NCI-H526 treated with DMSO at 0.1 percent for 48 hours (cell line): Measurements from ENCODE around the gene SLU7.

Experiments
- DNase-seq: peaks from one replicate; lab custom pipeline; 2025; lab: John Stamatoyannopoulos, UW

The SLU7 gene

DNA sequence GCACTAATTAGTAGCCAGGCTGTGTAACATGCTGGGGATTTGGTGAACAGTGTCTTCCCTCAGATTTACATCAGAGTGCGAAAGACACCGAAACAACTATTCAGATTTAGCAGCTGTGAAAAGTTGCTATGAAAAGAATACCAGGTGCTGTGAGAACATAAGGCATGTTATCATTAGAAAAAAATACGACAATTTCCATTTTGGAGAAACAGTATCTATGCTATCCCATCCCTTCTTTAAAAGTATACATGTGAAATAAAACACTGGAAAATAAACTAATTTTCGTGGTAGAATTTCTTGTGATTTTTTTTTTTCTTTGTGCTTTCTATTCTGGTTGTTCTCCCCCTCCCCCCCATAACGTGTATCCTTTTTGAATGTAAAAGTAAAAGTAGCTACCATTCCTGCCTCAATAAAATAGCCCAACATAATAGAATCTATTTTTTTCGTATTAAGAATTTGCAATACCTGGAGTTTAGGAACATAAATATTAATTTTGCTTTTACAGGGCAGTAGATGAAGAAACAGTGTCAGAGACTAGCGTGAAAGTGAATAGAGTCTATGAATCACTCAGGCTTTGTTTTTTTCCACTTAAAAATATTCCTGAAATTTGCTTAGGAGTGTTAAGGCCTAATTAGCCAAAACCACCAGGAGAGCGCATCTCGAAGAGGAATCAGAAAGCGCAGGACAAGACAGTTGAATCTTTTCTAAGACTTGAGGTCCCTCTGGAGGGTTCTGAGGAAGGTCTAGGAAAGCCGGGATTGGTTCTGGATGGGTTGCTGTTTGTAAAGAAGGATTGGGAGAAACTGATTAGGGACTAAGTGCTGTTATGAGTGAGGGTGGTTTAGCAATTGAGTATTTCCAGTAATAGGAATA, 813 bp upstream of the SLU7 start:
- DNase-seq = no peak

DNA sequence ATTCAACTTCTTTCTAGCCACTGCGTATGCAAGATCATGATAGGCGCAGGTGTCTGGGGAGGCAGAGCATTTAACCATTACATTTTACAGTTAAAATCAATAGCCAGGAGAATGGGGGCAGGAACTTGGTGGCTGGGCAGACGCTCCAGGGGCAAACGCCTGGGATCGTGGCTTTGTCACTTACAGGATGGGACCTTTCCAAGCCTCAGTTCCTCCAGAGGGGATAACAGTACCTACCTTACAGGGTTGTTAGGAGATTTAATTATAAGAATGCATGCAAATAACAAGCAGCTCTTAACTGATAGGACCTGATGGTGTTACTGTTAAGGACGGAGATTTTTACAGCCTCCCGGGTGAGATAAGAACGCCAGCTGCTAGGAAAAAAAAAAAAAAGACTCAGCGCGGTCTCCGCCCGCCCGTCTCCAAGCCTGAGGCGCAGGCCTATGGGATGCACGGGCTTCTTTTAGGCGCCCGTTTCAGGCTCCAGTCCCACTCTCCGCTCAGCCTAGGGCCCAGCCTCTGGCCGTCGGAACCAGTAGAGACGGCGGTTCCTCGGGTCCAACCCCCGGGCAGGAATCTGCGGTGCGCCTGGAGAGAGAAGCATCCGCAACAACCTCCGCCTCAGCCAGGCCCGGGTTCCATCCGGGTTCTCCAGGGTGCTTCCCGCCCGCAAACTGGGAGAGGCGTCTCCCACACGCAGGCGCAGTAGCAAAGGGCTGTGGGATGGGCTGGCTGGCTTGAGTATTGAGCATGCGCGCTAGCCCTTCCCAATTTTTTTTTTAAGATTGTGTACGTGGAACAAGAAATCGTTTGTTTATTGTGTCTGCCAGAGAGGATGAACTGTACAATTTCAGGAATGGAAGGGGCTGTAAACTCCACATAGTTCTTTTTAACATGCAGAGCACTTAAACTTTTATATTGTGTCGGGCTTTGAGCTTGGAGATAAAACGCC, 19.2 kb downstream of the SLU7 start, which contains the start of gene FAM200C:
FAM200C (minus strand) TSS at position 653 of the 952 bp plus-strand sequence. CDS start 4,564 bp downstream, outside the sequence.
- DNase-seq = peak; percentile 65

DNA sequence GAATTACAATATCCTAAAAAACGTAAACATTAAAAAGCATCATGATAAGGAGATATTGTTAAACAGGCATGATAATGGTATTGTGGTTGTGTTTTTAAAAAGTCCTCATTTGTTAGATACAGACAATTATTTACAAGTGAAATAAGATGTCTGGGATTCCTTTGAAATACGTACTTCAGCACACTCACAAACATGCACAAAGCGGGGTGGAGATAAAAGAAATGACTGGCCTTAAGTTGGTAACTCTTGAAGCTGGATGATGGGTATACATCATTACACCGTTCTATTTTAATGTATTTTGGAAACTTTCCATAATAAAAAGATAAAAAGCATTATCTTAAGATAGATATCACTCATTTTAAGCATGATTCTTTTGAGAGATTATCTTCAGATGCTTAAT, 20.1 kb downstream of the SLU7 start:
- DNase-seq = no peak

DNA sequence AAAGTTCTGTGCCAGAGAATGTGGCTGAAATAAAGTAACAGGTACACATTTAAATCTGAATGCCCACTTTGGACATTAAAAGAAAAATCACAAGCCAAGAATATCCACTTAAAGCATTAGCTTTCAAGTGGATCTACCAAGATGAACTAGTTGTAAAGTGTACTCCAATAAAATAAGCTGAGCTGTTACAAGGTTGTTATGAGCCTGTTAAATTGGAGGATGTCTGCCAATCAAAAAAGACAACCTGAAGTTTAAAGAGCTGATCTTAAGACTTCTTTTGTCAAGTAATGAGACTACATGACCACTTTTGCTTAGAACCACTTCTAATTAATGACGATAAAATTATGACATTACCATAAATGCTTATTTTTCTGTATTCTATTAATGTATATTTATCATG, 21.4 kb downstream of the SLU7 start:
- DNase-seq = no peak

DNA sequence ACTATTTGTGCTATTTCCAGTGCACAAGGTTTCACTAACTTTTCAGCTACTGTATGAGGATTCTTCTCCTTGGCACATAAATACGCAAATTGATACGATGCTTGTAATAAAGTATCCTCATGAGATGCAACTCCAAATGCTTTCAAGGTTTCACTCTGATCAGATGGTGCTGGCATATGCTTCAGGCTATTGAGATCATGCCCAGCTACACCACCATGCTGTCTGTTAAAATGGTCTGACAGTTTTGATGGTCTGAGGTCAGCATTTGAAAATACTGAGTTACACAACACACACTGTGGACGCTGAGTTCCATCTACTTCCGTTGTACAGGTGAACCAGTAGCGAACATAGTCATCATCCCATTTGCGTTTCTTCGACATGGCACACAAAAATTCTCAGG, 23.8 kb downstream of the SLU7 start:
- DNase-seq = no peak

DNA sequence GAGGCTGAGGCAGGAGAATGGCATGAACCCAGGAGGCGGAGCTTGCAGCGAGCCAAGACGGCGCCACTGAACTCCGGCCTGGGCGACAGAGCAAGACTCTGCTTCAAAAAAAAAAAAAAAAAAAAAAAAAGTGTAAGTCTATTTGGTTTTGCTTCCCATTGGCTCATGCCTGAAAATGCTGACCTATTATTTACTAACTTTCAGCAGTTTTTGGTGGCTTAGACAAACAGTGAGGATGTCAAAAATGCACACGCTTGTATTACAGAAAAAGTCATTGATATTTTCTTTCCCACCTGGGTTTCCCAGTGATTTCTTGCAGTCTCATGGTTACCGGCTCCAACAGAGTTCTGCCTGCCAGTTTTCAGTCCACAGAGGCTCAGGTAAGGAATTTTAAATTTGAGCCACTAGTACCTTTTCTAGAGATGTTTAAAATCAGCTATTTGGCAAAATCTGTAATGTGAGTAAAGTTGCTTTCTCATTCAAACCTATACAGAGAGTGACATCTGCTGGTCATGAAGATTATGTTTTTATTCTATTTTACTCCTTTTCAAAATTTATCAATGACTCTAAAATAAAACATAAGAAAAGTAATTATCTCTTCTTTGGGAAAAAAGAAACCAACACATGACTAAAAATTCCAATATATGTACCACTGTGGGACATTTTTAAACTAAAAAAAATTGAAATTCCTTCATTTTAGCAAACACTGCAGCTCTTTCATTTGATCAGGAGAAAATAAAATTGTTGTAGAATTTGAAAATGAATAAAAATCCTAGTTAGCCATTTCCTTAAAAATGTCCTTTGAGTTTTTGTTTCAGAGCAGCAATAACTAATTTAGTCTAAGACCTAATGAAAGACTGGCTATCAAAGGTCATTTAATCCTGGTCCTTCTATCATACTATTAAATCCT, 27.8 kb downstream of the SLU7 start:
- no peak for DNase-seq

DNA sequence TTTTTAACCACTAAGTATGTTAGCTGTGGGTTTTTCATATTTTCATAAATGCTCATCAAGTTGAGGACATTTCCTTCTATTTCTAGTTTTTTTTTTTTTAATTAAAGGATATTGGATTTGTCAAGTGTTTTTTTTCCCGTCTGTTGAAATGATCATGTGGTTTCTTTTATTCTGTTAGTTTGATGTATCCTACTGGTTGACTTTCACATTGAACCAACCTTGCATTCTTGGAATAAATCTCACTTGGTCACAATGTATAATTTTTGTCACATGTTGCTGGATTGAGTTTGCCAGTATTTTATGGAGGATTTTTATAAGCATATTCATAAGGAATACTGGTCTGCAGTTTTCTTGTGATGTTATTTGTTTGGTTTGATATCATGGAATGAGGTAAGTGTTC, 31.4 kb downstream of the SLU7 start:
- no peak for DNase-seq

DNA sequence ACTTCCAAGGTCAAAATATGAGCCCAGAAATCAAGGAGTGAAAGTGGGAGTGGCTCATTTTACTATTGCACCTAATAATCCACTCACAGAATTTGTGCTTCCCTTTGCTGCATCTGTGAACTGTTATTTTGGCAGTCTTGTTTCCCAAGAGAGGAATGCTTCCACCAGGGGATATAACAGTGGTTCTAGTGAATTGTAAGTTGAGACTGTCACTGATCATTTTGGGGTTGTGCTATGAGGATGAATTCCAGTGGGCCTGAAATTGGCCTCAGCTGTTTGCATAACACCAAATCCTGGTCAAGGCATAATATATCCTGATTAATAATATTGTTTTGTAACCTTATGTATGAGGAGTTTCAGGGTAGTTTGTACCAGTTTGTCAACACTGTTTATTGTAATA, 33.4 kb downstream of the SLU7 start:
- DNase-seq = no peak

DNA sequence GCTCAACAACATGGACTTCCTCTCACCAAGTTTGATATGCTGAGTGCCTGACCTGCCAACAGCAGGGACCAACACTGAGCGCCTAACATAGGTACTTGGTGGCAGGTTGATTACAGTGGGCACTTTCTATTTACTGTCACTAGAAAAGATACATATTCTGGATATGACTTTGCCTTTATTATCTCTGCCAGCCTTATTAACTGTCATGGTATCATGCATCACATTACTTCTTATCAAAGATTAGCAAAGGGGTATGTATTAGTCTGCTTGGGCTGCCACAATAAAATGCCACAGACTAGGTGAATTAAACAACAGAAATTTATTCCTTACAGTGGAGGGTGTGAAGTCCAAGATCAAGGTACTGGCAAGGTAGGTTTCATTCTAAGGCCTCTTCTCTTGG, 34.2 kb downstream of the SLU7 start:
- no peak for DNase-seq

DNA sequence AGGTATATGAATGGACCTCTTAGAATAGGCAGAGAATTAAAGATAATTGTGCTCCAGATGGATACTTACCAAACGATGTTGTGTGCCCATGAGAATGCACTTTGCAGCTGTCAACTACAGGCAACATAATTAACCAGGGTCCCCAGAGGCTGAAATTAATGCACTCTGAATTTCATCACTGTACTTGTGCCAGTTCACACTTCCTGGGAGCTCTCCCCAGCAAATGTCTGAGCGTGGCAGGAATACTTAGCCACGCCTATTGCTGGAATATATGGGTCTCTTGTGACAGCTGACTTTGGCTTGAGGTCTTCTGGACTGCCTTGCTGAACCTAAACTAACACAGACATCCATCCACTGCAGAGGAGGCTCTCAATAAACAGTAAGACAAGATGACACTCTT, 36.5 kb downstream of the SLU7 start:
- DNase-seq = no peak

DNA sequence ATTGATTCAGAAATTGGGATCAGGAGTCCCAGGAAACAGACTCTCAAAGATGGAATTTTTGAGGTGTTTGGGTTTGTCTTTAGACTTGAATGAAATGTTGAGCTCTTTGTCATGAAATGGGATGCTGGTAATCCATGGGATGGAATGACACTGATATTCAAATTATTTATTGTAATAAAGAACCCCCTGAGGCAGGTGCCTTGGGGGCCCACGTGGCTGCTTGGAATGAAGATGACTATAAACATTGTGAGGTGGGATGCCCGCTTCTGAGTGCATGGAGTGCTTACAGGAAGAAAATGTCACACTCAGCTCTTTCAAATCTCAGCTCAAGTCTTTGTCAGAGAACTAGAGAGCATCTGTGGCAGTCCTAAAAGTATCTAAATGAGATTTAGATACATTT, 38.8 kb downstream of the SLU7 start:
- no peak for DNase-seq

DNA sequence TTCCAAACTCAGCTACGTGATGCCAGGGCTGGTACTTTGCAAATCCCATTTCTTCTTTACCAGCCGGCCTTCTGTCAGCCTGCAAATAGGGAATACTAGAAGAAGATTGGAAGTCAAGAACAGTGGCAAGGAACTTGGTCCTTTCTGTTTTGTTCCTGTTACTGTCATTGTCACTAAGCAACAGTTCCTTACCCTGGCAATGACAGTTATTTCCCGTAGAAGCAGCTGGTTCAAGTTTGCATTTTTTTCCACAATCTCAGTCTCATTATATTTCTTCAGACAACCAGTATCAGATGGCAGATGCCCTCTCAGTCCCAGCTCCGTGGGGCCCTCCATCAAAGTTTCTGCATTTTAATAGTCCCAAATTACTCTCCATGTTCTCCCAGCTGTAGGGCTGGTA, 39.4 kb downstream of the SLU7 start:
- no peak for DNase-seq

DNA sequence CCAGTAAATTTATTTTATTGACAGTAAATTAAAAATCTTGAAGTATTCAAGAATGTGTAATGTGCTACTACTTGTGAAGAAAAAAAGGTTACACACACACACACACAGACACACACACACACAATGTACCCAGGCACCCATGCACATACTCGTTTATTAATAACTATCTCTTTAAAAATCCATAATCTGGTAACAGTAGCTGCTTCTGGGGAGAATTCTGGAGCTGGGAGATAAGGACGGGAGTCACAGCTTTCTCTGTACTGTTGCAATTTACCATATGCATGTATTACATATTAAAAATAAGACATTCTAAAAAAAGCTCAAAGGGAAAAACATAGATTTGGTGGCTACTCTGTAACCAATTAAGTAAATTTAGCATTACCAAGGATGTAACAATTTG, 40.6 kb downstream of the SLU7 start:
- DNase-seq = no peak

DNA sequence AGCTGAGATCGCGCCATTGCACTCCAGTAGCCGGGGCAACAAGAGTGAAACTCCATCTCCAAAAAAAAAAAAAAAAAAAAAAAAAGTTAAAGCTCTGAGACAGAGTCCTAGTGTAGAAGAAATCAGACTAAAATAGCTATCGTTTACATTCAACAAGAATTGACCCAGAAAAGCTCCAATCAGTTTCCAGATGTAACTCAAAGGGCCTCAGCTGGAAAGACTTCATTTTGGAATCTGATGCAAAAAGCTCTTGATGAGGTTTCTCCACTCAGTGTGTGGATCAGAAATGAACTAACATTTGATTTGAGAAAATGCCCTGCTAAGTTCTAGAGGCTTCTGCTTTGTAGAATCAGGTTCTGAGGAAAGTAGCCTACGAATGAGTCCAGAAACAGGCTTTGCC, 41.2 kb downstream of the SLU7 start:
- no peak for DNase-seq

DNA sequence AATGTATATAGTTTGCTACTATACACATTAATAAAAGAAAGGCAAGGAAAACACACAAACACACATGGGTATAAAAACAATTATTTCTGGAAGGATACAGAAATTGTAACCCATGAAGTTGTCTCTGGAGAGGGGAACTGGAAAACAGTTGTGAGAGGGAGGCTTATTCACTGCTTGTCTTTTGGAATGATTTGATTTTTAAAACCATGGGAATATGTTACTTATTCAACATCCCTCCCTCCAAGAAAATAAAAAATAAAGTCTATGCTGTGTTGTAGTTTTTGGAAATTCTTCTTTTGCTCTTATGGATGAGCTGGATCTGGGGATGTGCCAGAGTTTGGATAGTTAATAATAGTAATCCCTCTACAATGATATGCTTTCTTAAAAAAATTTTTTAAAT, 42.5 kb downstream of the SLU7 start:
- no peak for DNase-seq

DNA sequence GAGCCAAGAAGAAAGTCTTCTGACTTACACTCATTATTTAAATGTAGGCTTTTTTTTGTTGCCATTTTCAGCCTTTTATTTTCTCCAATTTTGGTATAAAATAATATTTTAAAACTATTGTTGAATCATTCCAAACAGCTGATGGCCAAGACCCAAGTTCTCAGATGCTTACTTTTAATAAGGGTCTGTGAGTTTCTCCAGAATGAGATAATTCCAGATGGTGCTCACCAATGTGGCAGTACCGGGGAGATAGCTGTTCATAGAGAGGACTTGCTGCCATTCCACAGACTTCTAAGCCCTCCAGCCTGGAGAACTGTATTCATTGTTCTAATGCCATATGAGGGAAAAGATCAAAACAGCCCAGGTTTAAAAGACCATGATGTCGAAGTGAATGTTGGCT, 43.2 kb downstream of the SLU7 start:
- DNase-seq = no peak

DNA sequence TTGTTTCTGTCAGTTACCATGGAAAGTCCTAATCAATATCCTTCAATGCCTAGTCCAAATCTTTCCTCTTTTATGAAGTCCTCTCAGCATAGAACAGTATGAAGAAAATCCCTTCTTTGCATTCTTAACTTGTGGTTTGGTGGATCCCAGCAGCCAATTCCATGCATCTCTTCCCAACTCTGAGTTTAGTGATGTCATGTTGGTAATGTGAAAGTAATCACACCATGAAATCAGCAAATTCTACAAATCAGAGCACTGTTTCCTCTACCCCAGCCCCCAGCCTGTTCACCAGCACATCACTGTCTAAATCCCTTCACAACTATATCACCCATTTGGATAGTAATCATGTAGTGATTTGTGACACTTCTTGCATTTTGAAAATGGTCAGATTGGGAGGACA, 43.7 kb downstream of the SLU7 start:
- DNase-seq = no peak

DNA sequence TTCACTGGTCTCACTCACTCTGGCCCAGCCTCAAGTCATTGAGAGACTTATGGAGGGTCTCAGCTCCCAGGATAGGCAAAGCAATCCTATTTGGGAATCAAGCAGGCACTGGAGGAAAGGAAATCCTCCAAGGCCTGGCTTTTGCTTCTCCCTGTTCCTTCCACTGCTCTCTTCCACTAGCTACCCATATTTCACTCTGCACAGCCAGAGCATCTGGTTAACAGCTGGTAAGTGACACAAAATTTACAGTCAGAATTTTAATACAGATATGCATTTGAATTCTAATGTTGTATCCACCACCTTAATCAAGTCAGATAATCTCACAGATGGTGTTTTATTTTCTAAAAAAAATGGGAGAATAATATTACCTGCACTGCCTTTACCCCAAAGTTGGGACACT, 47.6 kb downstream of the SLU7 start:
- DNase-seq = no peak

DNA sequence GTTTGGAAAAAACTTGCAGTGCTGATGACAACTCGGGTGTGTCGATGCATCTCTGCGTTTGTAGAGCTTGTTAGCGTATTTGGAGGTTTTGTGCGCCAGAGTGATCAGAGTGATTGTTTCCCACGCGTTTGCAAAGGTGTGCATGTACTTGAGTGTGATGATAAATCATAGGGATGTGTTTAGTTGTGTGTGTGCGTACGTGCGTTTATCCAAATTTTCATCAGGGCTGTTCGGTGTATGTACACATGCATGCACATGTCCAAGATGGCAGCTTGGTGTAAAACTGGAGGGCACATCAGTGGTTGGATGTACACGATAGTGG, 48.2 kb downstream of the SLU7 start:
- DNase-seq = no peak

DNA sequence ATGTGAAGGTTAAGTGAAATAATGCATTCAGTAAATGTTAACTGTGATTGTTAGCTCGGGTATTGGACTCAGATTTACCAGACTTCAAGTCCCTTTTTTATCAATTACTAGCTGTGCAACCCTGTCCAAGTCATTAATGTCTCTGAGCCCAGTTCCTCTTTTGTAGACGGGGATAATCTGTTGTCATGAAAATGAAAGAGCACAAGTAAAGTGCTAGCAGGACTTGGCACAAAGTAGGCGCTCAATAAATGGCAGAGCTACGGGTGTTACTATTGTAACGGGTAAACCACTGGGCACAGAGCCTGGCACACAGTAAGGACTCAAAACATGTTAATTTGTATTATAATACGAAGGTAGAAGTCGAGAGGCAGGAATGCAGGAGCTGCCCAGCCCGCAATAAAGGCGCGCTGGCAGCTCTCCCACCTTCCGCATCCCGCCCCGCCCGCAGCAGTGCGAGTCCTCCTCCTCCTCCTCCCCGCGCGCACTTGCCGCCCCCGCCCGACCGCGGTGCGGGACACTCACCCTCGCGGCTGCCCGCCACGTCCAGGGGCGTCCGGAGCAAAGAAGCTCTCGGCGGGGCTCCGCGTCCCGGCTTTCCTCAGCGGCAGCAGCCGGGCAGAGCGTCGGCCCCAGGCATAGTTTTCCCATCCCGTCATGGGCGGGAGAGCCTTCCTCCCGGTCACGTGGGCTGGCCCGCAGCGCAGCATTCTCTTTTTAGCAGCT, 48.7 kb downstream of the SLU7 start, which contains the start of gene C1QTNF2:
C1QTNF2 (minus strand) TSS at position 637 of the 723 bp plus-strand sequence. CDS start 15,615 bp downstream, outside the sequence.
- no peak for DNase-seq

DNA sequence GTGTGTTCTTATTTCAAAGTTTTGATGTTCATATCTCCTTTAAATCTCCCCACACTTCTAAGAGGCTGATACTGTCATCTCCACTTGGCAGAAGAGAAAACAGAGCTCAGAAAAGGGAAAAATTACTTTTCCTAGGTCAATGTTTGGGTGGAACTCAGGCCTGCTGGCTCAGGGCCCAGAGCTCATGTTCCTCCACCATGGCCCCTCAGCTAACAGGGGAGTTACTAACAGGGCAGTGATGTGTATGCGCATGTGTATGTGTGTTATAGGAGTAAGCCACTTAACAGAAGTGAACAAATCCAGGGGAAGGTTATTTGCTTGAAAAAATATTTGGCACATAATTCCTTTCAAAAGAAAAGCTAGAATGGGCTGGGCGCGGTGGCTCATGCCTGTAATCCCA, 51.0 kb downstream of the SLU7 start:
- DNase-seq = no peak
